ACC112 (cell line): ENCODE measurements around the gene SCYL1.
A peak's percentile ranks its signal among the peaks of the same experiment; 100 is the strongest.

Experiments used
- H2AFZ ChIP-seq: fragments of 200-600 bp; sonication (generic); one replicate; pipeline ENCODE4 v1.6.0; 2017; ENCODE audit warnings: antibody characterized with exemption, low read length; ENCODE audit not compliant: unreplicated experiment
- H3K27ac ChIP-seq: fragments of 200-600 bp; sonication (generic); 2 replicates; pipeline ENCODE4 v1.5.1; 2014; ENCODE audit warnings: low read depth, mild to moderate bottlenecking, antibody characterized with exemption, low read length, moderate library complexity
- H3K27me3 ChIP-seq: fragments of 200-600 bp; sonication (generic); 2 replicates; pipeline ENCODE4 v1.6.1; 2014; ENCODE audit warnings: mild to moderate bottlenecking, antibody characterized with exemption, low read length, moderate library complexity, mixed read lengths; ENCODE audit not compliant: insufficient read depth
- H3K36me3 ChIP-seq: fragments of 200-600 bp; sonication (generic); 2 replicates; pipeline ENCODE4 v1.6.1; 2016; ENCODE audit warnings: mild to moderate bottlenecking, antibody characterized with exemption, low read length, moderate library complexity, mixed read lengths; ENCODE audit not compliant: insufficient read depth
- H3K4me1 ChIP-seq: fragments of 200-600 bp; sonication (generic); one replicate; pipeline ENCODE4 v1.6.1; 2016; ENCODE audit warnings: low read length, mixed read lengths; ENCODE audit not compliant: insufficient read depth, unreplicated experiment, control insufficient read depth
- H3K4me3 ChIP-seq: fragments of 200-600 bp; sonication (generic); 2 replicates; pipeline ENCODE4 v1.5.1; 2014; ENCODE audit warnings: mild to moderate bottlenecking, low read depth, low read length
- H3K79me2 ChIP-seq: fragments of 200-600 bp; sonication (generic); one replicate; pipeline ENCODE4 v1.6.0; 2016; ENCODE audit warnings: low read length; ENCODE audit not compliant: control insufficient read depth, unreplicated experiment, insufficient read depth

SCYL1 gene

GRCh38 chr11:65565624-65566453, 41.0 kb downstream of the SCYL1 start:
- H2AFZ ChIP-seq = no peak overlapping the region
- no peaks in the 10 kb centered on the region for H3K36me3 ChIP-seq
- H3K27ac ChIP-seq = peak overlapping the region; percentile 51
- H3K4me1 ChIP-seq = peaks cover 26% of the 10 kb centered on the region
- H3K4me3 ChIP-seq = no peak overlapping the region
- peaks cover 28% of the 10 kb centered on the region for H3K79me2 ChIP-seq
- no peaks in the 10 kb centered on the region for H3K27me3 ChIP-seq

- Histone ChIP-seq H3K4me1 (peaks cover 41% of the 10 kb centered on the region), H3K79me2 (peaks cover 50% of the 10 kb centered on the region), H3K27ac (peak overlapping the region; percentile 79), H2AFZ (peak overlapping the region; percentile 93), H3K4me3 (peak overlapping the region; percentile 92), H3K36me3 (no peaks in the 10 kb centered on the region), H3K27me3 (no peaks in the 10 kb centered on the region)
Observed at GRCh38 chr11:65569164-65569972, 44.5 kb downstream of the SCYL1 start.

GRCh38 chr11:65569973-65570918, 45.4 kb downstream of the SCYL1 start, which contains the start of gene ZNRD2:
TSS of gene ZNRD2 (plus strand) at chr11:65570477. CDS start at chr11:65570492, 15 bp downstream.
- H3K27ac ChIP-seq = peak within 1 kb of the TSS; percentile 79
- H3K4me3 ChIP-seq = peak within 1 kb of the TSS; percentile 92
- H3K79me2 ChIP-seq = peaks cover 50% of the 10 kb centered on the region
- H2AFZ ChIP-seq = peak within 1 kb of the TSS; percentile 93
- peaks cover 46% of the 10 kb centered on the region for H3K4me1 ChIP-seq
- H3K36me3 ChIP-seq = no peaks in the 10 kb centered on the region
- no peaks in the 10 kb centered on the region for H3K27me3 ChIP-seq

- Histone ChIP-seq H3K27ac (no peak overlapping the region), H3K4me1 (peaks cover 39% of the 10 kb centered on the region), H3K27me3 (no peaks in the 10 kb centered on the region), H3K36me3 (no peaks in the 10 kb centered on the region), H3K4me3 (peak overlapping the region; percentile 92), H2AFZ (no peak overlapping the region), H3K79me2 (peaks cover 56% of the 10 kb centered on the region)
Observed at GRCh38 chr11:65571420-65571819, 46.5 kb downstream of the SCYL1 start.

- peak overlapping the region; percentile 92 for H3K4me3 ChIP-seq
- H3K27me3 ChIP-seq = no peaks in the 10 kb centered on the region
- peaks cover 57% of the 10 kb centered on the region for H3K79me2 ChIP-seq
- peaks cover 43% of the 10 kb centered on the region for H3K4me1 ChIP-seq
- H3K27ac ChIP-seq = no peak overlapping the region
- no peaks in the 10 kb centered on the region for H3K36me3 ChIP-seq
- H2AFZ ChIP-seq = no peak overlapping the region
Observed at GRCh38 chr11:65571940-65572339, 47.1 kb downstream of the SCYL1 start.

GRCh38 chr11:65572356-65573051, 47.6 kb downstream of the SCYL1 start, which contains the start of gene FAM89B:
TSS of gene FAM89B (plus strand) at chr11:65572538. CDS start at chr11:65572670, 132 bp downstream.
- peaks cover 48% of the 10 kb centered on the region for H3K4me1 ChIP-seq
- no peaks in the 10 kb centered on the region for H3K36me3 ChIP-seq
- H3K79me2 ChIP-seq = peaks cover 54% of the 10 kb centered on the region
- no peak within 1 kb of the TSS for H2AFZ ChIP-seq
- H3K27ac ChIP-seq = 0 out of 2 replicates have a peak within 1 kb of the TSS, but pooled peaks have one; percentile 8
- H3K27me3 ChIP-seq = no peaks in the 10 kb centered on the region
- peak within 1 kb of the TSS; percentile 92 for H3K4me3 ChIP-seq

GRCh38 chr11:65573391-65574079, 48.7 kb downstream of the SCYL1 start:
- Histone ChIP-seq H3K4me1 (peaks cover 58% of the 10 kb centered on the region), H3K27me3 (no peaks in the 10 kb centered on the region), H3K27ac (peak overlapping the region; percentile 48), H3K4me3 (peak overlapping the region; percentile 92), H3K36me3 (no peaks in the 10 kb centered on the region), H2AFZ (no peak overlapping the region), H3K79me2 (peaks cover 54% of the 10 kb centered on the region)

- H3K36me3 ChIP-seq = no peaks in the 10 kb centered on the region
- H3K4me3 ChIP-seq = peak overlapping the region; percentile 92
- peaks cover 48% of the 10 kb centered on the region for H3K79me2 ChIP-seq
- no peak overlapping the region for H2AFZ ChIP-seq
- no peaks in the 10 kb centered on the region for H3K27me3 ChIP-seq
- H3K27ac ChIP-seq = peak overlapping the region; percentile 68
- H3K4me1 ChIP-seq = peaks cover 53% of the 10 kb centered on the region
Observed at GRCh38 chr11:65574109-65574810, 49.4 kb downstream of the SCYL1 start.
